Activated B cell treated with CpG ODN at 0.5 μM for 24 hours (primary cell): Measurements from ENCODE around the gene U2SURP. TPM values are rescaled to one million over a fixed set of nuclear protein-coding genes. Genes with fewer than 3 reads are reported as not detected.
"Not testable (repeated sequence)": the region's sequence is repeated elsewhere in the genome, so short reads cannot be mapped to it uniquely, and the experiment has no call there.

Experiments
- ATAC-seq: fragments of 200-7000 bp; cut with Tn5 transposase; one replicate; pipeline ENCODE4 v1.10.0; 2021; ENCODE audit warnings: low read depth, mild to moderate bottlenecking, moderate library complexity
- CTCF ChIA-PET: fragments of 350-600 bp; sonication (Branson Sonifier 250); formaldehyde crosslinking; loops from one replicate; lab custom pipeline; 2021; ENCODE audit warnings: antibody characterized with exemption; lab: Charles Lee
- POLR2A ChIA-PET: fragments of 350-600 bp; sonication (Branson Sonifier 250); formaldehyde crosslinking; loops from one replicate; lab custom pipeline; 2021; ENCODE audit warnings: antibody characterized with exemption; lab: Charles Lee
- DNase-seq: peaks from one replicate; pipeline ENCODE4 v3.0.0; 2022
- H3K27ac Mint-ChIP-seq: one replicate; pipeline ENCODE4 v1.8.0; 2020; ENCODE audit warnings: mixed read lengths
- H3K27me3 Mint-ChIP-seq: one replicate; pipeline ENCODE4 v1.8.0; 2021; ENCODE audit warnings: mixed read lengths
- H3K36me3 Mint-ChIP-seq: one replicate; pipeline ENCODE4 v1.8.0; 2021; ENCODE audit warnings: low read depth, mixed read lengths
- H3K4me1 Mint-ChIP-seq: one replicate; pipeline ENCODE4 v1.8.0; 2021; ENCODE audit warnings: mixed read lengths
- H3K4me3 Mint-ChIP-seq: one replicate; pipeline ENCODE4 v1.8.0; 2020; ENCODE audit warnings: mild to moderate bottlenecking, mixed read lengths
- H3K9me3 Mint-ChIP-seq: one replicate; pipeline ENCODE4 v1.8.0; 2020; ENCODE audit warnings: mixed read lengths
- CTCF ChIP-seq: fragments of 200-600 bp; IDR thresholded peaks from one replicate; pipeline ENCODE4 v1.8.0; 2022; ENCODE audit warnings: antibody characterized with exemption, mild to moderate bottlenecking
- intact Hi-C: fragments of 100-400 bp; cut with micrococcal nuclease; formaldehyde crosslinking; loops from one replicate; pipeline ENCODE4 v1.15.1; 2024
- total RNA-seq: library from RNA; stranded (reverse); gene quantifications from 2 replicates; pipeline ENCODE4 v1.2.3, GENCODE V29; 2022

U2SURP gene
- total RNA-seq, 1 donor from 2014 or later, result 131 TPM

DNA sequence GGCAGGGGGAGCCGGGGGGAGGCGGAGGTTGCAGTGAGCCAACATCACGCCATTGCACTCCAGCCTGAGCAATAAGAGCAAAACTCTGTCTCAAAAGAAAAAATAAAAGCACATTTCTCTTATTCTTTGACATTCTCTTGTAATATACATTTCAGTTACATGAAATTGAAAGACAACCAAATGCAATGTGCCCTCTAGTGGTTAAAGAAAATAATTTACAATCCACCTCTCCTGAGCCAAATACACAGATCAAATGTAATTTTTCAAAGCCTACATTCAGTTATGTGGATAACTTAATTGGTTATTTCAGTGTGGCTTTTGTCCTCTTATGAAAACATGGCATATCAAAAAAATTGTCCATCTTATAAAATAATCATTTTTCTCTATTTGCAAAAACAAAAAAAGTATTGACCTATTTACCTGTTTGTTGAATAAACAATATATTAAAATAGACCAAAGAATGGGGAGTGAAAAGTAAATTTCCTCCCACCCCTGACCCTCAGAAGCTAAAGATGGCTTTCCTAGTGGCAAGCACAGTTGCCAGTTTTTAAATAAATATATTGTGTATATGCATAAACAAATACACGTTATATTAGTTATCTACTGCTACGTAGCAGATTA, 14.2 kb upstream of the U2SURP start:
- Mint-ChIP-seq H3K36me3 (no peaks in the 10 kb centered on the region), H3K4me1 (no peaks in the 10 kb centered on the region), H3K27me3 (no peaks in the 10 kb centered on the region), H3K27ac (no peak overlapping the region), H3K9me3 (no peaks in the 10 kb centered on the region), H3K4me3 (no peak overlapping the region)
- ChIA-PET CTCF (interaction anchor here (0.6 to 1.2 kb wide), 5 partner anchors 10 to 166 kb away, joined by 3 to 4 read pairs (median 3); no protein-coding TSS in a partner anchor), POLR2A (no interaction called here)
- TF ChIP-seq CTCF, result peak; percentile 19
- intact Hi-C loops, result loop anchor here (1.0 to 5.0 kb wide), 4 partner anchors 159 to 860 kb away; partner anchors contain the start of gene TRPC1
- DNase-seq (no peak), ATAC-seq (peak; percentile 25)

GRCh38 chr3:142987707-142988106, 13.7 kb upstream of the U2SURP start:
- ATAC-seq, result no peak
- no peak for TF ChIP-seq CTCF
- no peak for DNase-seq
- H3K4me3 Mint-ChIP-seq, result no peak overlapping the region
- intact Hi-C loops, result loop anchor here (1.0 to 5.0 kb wide), 4 partner anchors 159 to 861 kb away; partner anchors contain the start of gene TRPC1
- no peaks in the 10 kb centered on the region for H3K9me3 Mint-ChIP-seq
- no peaks in the 10 kb centered on the region for H3K27me3 Mint-ChIP-seq
- CTCF ChIA-PET, result interaction anchor here (0.5 to 1.2 kb wide), 4 partner anchors 9 to 166 kb away, joined by 3 to 4 read pairs (median 3); no protein-coding TSS in a partner anchor
- H3K27ac Mint-ChIP-seq, result no peak overlapping the region
- no peaks in the 10 kb centered on the region for H3K4me1 Mint-ChIP-seq
- POLR2A ChIA-PET, result no interaction called here
- H3K36me3 Mint-ChIP-seq, result no peaks in the 10 kb centered on the region

DNA sequence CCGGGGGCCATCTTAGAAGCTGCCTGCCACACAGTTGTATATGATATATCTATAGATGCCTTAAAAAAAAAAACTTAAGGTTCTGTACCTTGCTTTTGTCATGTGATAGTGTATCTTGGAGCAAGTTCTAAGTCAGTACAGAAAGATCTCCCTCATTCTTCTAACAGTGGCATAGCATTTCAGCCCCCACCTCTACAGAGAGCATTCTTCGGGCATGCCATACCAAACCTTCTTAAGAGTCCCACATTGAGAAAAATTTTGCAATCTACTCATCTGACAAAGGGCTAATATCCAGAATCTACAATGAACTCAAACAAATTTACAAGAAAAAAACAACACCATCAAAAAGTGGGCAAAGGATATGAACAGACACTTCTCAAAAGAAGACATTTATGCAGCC, 13.1 kb upstream of the U2SURP start:
- H3K4me3 Mint-ChIP-seq, H3K36me3 Mint-ChIP-seq, ATAC-seq, H3K4me1 Mint-ChIP-seq, POLR2A ChIA-PET, H3K9me3 Mint-ChIP-seq, DNase-seq, H3K27me3 Mint-ChIP-seq, H3K27ac Mint-ChIP-seq: not testable (repeated sequence)
- intact Hi-C loops, result loop anchor here (5.0 kb wide), 1 partner anchor 266 kb away; the partner anchor contains the start of gene TRPC1
- CTCF ChIA-PET, result interaction anchor here (0.5 to 1.2 kb wide), 4 partner anchors 9 to 167 kb away, joined by 3 to 4 read pairs (median 3); no protein-coding TSS in a partner anchor

- H3K36me3 Mint-ChIP-seq, DNase-seq, CTCF ChIA-PET, H3K27ac Mint-ChIP-seq, ATAC-seq, POLR2A ChIA-PET, H3K27me3 Mint-ChIP-seq, H3K9me3 Mint-ChIP-seq, H3K4me3 Mint-ChIP-seq, H3K4me1 Mint-ChIP-seq: not testable (repeated sequence)
- intact Hi-C loops, result loop anchor here (5.0 kb wide), 1 partner anchor 267 kb away; the partner anchor contains the start of gene TRPC1
Measured at GRCh38 chr3:142988826-142989225, 12.5 kb upstream of the U2SURP start.

GRCh38 chr3:142990721-142991120, 10.6 kb upstream of the U2SURP start:
- no peaks in the 10 kb centered on the region for H3K36me3 Mint-ChIP-seq
- POLR2A ChIA-PET, result no interaction called here
- ATAC-seq (no peak), DNase-seq (no peak)
- intact Hi-C loops, result no loop called here
- TF ChIP-seq CTCF, result no peak
- no peak overlapping the region for H3K27ac Mint-ChIP-seq
- no peak overlapping the region for H3K4me3 Mint-ChIP-seq
- H3K27me3 Mint-ChIP-seq, result no peaks in the 10 kb centered on the region
- CTCF ChIA-PET, result interaction anchor here (0.7 kb wide), 1 partner anchor 188 kb away, joined by 3 read pairs; no protein-coding TSS in a partner anchor
- peaks cover 15% of the 10 kb centered on the region for H3K4me1 Mint-ChIP-seq
- no peaks in the 10 kb centered on the region for H3K9me3 Mint-ChIP-seq

GRCh38 chr3:142992323-142992722, 9.0 kb upstream of the U2SURP start:
- TF ChIP-seq CTCF, result no peak
- ATAC-seq (no peak), DNase-seq (no peak)
- POLR2A ChIA-PET, result no interaction called here
- H3K27me3 Mint-ChIP-seq, result no peaks in the 10 kb centered on the region
- no peak overlapping the region for H3K27ac Mint-ChIP-seq
- H3K4me3 Mint-ChIP-seq, result no peak overlapping the region
- H3K36me3 Mint-ChIP-seq, result no peaks in the 10 kb centered on the region
- no peaks in the 10 kb centered on the region for H3K9me3 Mint-ChIP-seq
- H3K4me1 Mint-ChIP-seq, result peaks cover 15% of the 10 kb centered on the region
- CTCF ChIA-PET, result no interaction called here
- intact Hi-C loops, result no loop called here
